Lower leg skin (tissue), 4 donors: ENCODE measurements around the gene TMPRSS3. TPM values are rescaled to one million over a fixed set of nuclear protein-coding genes. Genes with fewer than 3 reads are reported as not detected.

ENCODE experiments used
- DNase-seq, 2 donors: peaks; one replicate each; pipeline ENCODE4 v3.0.0-alpha.2; 2019; ENCODE audit warnings: low spot score in 2 of 2
- H3K4me3 ChIP-seq: fragments of 200-600 bp; sonication (generic); 2 replicates; pipeline ENCODE4 v1.5.1; 2017; ENCODE audit warnings: mild to moderate bottlenecking, low read depth; ENCODE audit not compliant: poor library complexity, severe bottlenecking
- CTCF ChIP-seq, 3 donors: fragments of 450-650 bp; IDR thresholded peaks; one replicate each; pipeline ENCODE4 v1.5.1; 2016; ENCODE audit warnings: antibody characterized with exemption in 3 of 3, mild to moderate bottlenecking in 3 of 3, moderate library complexity in 2 of 3
- POLR2A ChIP-seq, 2 donors: fragments of 450-650 bp; IDR thresholded peaks; one replicate each; pipeline ENCODE4 v1.6.1; 2016 to 2017; ENCODE audit warnings: antibody characterized with exemption in 2 of 2, mild to moderate bottlenecking in 1 of 2, moderate library complexity in 1 of 2
- WGBS, 2 donors: methylation state at CpG; one replicate each; pipeline ENCODE4 v1.1.5; 2018; 5-methylcytosine and 5-hydroxymethylcytosine counted together
- intact Hi-C: fragments of 100-400 bp; cut with DNase I; formaldehyde crosslinking; loops from one replicate; pipeline ENCODE4 v1.15.0; 2023; ENCODE audit warnings: low total_unique reads
- total RNA-seq, 4 donors: library from RNA; depleted of rRNA; stranded (reverse); fragments of >200 nt; gene quantifications; one replicate each; pipeline ENCODE4 v1.1.0, GENCODE V29; 2016

Gene TMPRSS3
- total RNA-seq, 4 donors from 2014 or later = 0.19 to 0.78 (median 0.36) TPM

GRCh38 chr21:42400525-42400924 is 4.7 kb upstream of the TMPRSS3 start:
- TF ChIP-seq POLR2A (IDR thresholded peaks at IDR 0.05) (no peak), CTCF (IDR thresholded peaks at IDR 0.05) (no peak)
- 65 to 73% methylated on average over 4 of the region's 4 CpGs for WGBS, 2 donors
- intact Hi-C loops = no loop called here

GRCh38 chr21:42398436-42399028 is 2.7 kb upstream of the TMPRSS3 start:
- H3K4me3 ChIP-seq = no peak overlapping the region
- no peak for TF ChIP-seq POLR2A (IDR thresholded peaks at IDR 0.05)
- TF ChIP-seq CTCF (IDR thresholded peaks at IDR 0.05) = no peak
- intact Hi-C loops = no loop called here
- DNase-seq = no peak
- WGBS, 2 donors = 67 to 75% methylated on average over 12 of the region's 12 CpGs

More at GRCh38 chr21:42400525-42400924, 4.7 kb upstream of the TMPRSS3 start:
- DNase-seq = no peak
- no peak overlapping the region for H3K4me3 ChIP-seq

GRCh38 chr21:42397746-42398394 is 2.0 kb upstream of the TMPRSS3 start:
- TF ChIP-seq POLR2A (IDR thresholded peaks at IDR 0.05) (no peak), CTCF (IDR thresholded peaks at IDR 0.05) (no peak)
- no peak for DNase-seq
- no peak overlapping the region for H3K4me3 ChIP-seq
- intact Hi-C loops = no loop called here
- WGBS, 2 donors = 83 to 84% methylated on average over 14 of the region's 14 CpGs

GRCh38 chr21:42396799-42397745 is 1.2 kb upstream of the TMPRSS3 start:
- TF ChIP-seq CTCF (IDR thresholded peaks at IDR 0.05) (no peak), POLR2A (IDR thresholded peaks at IDR 0.05) (no peak)
- WGBS, 2 donors = 88 to 91% methylated on average over 19 of the region's 19 CpGs
- H3K4me3 ChIP-seq = no peak overlapping the region
- intact Hi-C loops = no loop called here
- no peak for DNase-seq

GRCh38 chr21:42395302-42395701 is 550 bp downstream of the TMPRSS3 start:
- no peak overlapping the region for H3K4me3 ChIP-seq
- 91 to 94% methylated on average over 11 of the region's 11 CpGs for WGBS, 2 donors
- DNase-seq = no peak
- TF ChIP-seq CTCF (IDR thresholded peaks at IDR 0.05) (no peak), POLR2A (IDR thresholded peaks at IDR 0.05) (no peak)
- intact Hi-C loops = no loop called here
